ENCODE results near the gene PDZRN4.

Gene PDZRN4

DNA sequence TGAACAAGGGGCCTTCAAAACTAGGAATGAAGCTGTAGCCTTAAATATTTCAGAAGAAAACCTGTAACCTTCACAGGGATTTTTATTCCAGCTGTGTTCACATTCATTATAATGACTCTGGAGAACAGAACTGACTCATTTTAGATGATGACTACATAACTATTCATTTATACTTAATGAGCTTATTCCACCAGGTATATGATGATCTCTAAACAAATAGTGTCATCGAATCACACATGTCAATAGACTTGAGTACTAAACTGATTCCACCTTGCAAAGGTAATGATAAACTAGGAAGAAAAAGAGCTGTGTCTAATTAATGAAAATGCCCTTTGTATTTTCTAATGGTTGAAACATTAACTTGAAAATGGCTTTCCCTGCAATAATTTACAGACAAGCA lies 433.2 kb downstream of the PDZRN4 start:
- in situ Hi-C loops (cut with MboI; ENCODE audit: low sequenced_read_pairs), result no loop called here

All from hTERT RPE-1 (cell line).